A549 (cell line): ENCODE data around the gene AHCY. TPM values are rescaled to one million over a fixed set of nuclear protein-coding genes. Genes with fewer than 3 reads are reported as not detected.
"Not testable (repeated sequence)": the region's sequence is repeated elsewhere in the genome, so short reads cannot be mapped to it uniquely, and the experiment has no call there.

Source experiments
- ATAC-seq, 2 experiments: fragments of 200-7000 bp in 1 of 2; fragments of >200 bp in 1 of 2; cut with Nextera tagmentation in 1 of 2; cut with Tn5 transposase in 1 of 2; 3 replicates each; pipeline versions ENCODE4 v1.8.0 to v1.9.1; 2018 to 2020; ENCODE audit warnings: mild to moderate bottlenecking in 1 of 2, moderate library complexity in 1 of 2
- CTCF ChIA-PET: fragments of 300-600 bp; sonication (Branson Sonifier 250); formaldehyde crosslinking; extraction: SDS; loops from one replicate; lab custom pipeline; 2021; ENCODE audit warnings: antibody characterized with exemption, inconsistent platforms; lab: Yijun Ruan, JAX
- POLR2A ChIA-PET: fragments of 350-600 bp; formaldehyde crosslinking; extraction: SDS; loops from one replicate; lab custom pipeline; 2021; ENCODE audit warnings: antibody characterized with exemption, inconsistent platforms; lab: Yijun Ruan, JAX
- DNase-seq, 2 experiments: peaks; one replicate each; pipeline versions ENCODE4 v3.0.0 to v3.0.0-alpha.2; 2011 to 2016; ENCODE audit warnings: low read depth in 1 of 2, low spot score in 1 of 2
- FAIRE-seq: peaks from 2 replicates; lab custom pipeline; 2011; peaks lifted over from hg19 to GRCh38; lab: Jason Lieb, UNC
- H3K27ac ChIP-seq, 2 experiments: fragments of >200 bp; sonication (Bioruptor Twin); formaldehyde crosslinking; 3 replicates each; pipeline ENCODE4 v1.5.1; 2016 to 2017
- H3K4me1 ChIP-seq: fragments of >200 bp; sonication (Bioruptor Twin); formaldehyde crosslinking; 3 replicates; pipeline ENCODE4 v1.6.1; 2016
- H3K4me2 ChIP-seq: fragments of >200 bp; sonication (Bioruptor Twin); formaldehyde crosslinking; 3 replicates; pipeline ENCODE4 v1.6.1; 2016
- H3K4me3 ChIP-seq: fragments of >200 bp; sonication (Bioruptor Twin); formaldehyde crosslinking; 3 replicates; pipeline ENCODE4 v1.5.1; 2016
- H3K9me3 ChIP-seq: fragments of >200 bp; sonication (Bioruptor Twin); formaldehyde crosslinking; 3 replicates; pipeline ENCODE4 v1.6.1; 2016
- CEBPB ChIP-seq, 2 experiments: fragments of >200 bp in 1 of 2; sonication (Bioruptor Twin) in 1 of 2; formaldehyde crosslinking in 1 of 2; IDR thresholded peaks; 2 replicates each; pipeline ENCODE4 v1.6.1; 2012 to 2016
- CHD2 ChIP-seq: fragments of 150-350 bp; IDR thresholded peaks from 2 replicates; pipeline ENCODE4 v1.6.1; 2014; ENCODE audit warnings: low read length; ENCODE audit not compliant: partially characterized antibody
- CHD4 ChIP-seq: fragments of 200-600 bp; sonication (generic); IDR thresholded peaks from 2 replicates; pipeline ENCODE4 v1.6.1; 2016; ENCODE audit warnings: antibody characterized with exemption, mild to moderate bottlenecking, borderline replicate concordance
- GATA3 ChIP-seq: IDR thresholded peaks from 2 replicates; pipeline ENCODE4 v1.6.1; 2012; ENCODE audit warnings: borderline replicate concordance
- MAFK ChIP-seq: fragments of 450-650 bp; IDR thresholded peaks from 2 replicates; pipeline ENCODE4 v1.6.1; 2014; ENCODE audit not compliant: partially characterized antibody
- POLR2A ChIP-seq: IDR thresholded peaks from 2 replicates; pipeline ENCODE4 v1.6.1; 2012; ENCODE audit warnings: mild to moderate bottlenecking, low read length
- RAD21 ChIP-seq, 2 experiments: fragments of >200 bp in 1 of 2; sonication (Bioruptor Twin) in 1 of 2; formaldehyde crosslinking in 1 of 2; IDR thresholded peaks in 1 of 2; conservative IDR thresholded peaks in 1 of 2; 2 replicates in 1 of 2; 3 replicates in 1 of 2; pipeline ENCODE4 v1.6.1; 2012 to 2018; ENCODE audit warnings: inconsistent platforms in 1 of 2
- SREBF2 ChIP-seq: fragments of 450-650 bp; IDR thresholded peaks from 2 replicates; pipeline ENCODE4 v1.6.1; 2014; ENCODE audit warnings: mild to moderate bottlenecking, moderate library complexity
- TFCP2L1 ChIP-seq: fragments of 250-450 bp; sonication (Bioruptor Pico); IDR thresholded peaks from 2 replicates; pipeline ENCODE4 v1.5.0; 2021; ENCODE audit warnings: mild to moderate bottlenecking
- ZNF302 ChIP-seq: fragments of 250-450 bp; sonication (Bioruptor Pico); IDR thresholded peaks from 2 replicates; pipeline ENCODE4 v1.9.0; 2021; ENCODE audit warnings: inconsistent platforms, mild to moderate bottlenecking, moderate library complexity
- WGBS: methylation state at CpG from one replicate; pipeline ENCODE4 v1.1.6; 2017; ENCODE audit errors: missing lambda C conversion rate; 5-methylcytosine and 5-hydroxymethylcytosine counted together
- polyA plus RNA-seq, 4 experiments: library from polyadenylated mRNA; depleted of rRNA in 3 of 4; stranded (reverse); fragments of >200 nt; fragmentation: RNase III in 1 of 4; extraction: RNeasy Plus Mini Kit Qiagen cat#74134 plus additional on column Dnase treatment in 1 of 4; gene quantifications; 2 replicates in 3 of 4; 3 replicates in 1 of 4; pipeline ENCODE4 v1.2.3, GENCODE V29; 2011 to 2017
- TF ChIP-seq, protein P1 (sequence below): fragments of 150-350 bp; IDR thresholded peaks from 2 replicates; pipeline ENCODE4 v1.6.1; 2014; ENCODE audit warnings: low read depth, mild to moderate bottlenecking, low read length
- TF ChIP-seq, protein P2 (sequence below): IDR thresholded peaks from 2 replicates; pipeline ENCODE4 v1.6.1; 2012
- TF ChIP-seq, protein P3 (sequence below): fragments of >200 bp; sonication (Bioruptor Twin); formaldehyde crosslinking; IDR thresholded peaks from 3 replicates; pipeline ENCODE4 v1.6.1; 2016

The AHCY gene
- polyA plus RNA-seq, 2 of the 4 experiments (the other 2 are of a cell fraction), result 274 to 290 TPM

DNA sequence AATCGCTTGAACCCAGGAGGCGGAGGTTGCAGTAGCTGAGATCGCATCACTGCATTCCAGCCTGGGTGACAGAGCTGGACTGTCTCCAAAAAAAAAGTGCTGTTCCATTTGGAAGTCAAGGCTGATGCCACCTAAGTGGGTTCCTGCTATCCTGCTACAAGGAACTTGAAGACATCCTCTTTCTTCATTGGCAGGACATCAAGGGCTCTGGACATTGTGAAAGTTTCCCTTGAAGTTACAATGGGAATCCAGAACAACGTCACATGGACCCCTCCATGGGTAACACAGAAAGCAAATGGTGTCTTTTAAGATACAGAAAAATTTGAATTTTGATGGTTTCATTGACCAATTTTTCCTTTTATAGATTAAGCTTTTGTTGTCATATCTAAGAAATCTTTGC is 44.4 kb upstream of the AHCY start:
- no peaks in the 10 kb centered on the region for H3K9me3 ChIP-seq
- CTCF ChIA-PET, result interaction anchor here (0.7 to 1.5 kb wide), 2 partner anchors 35 to 95 kb away, joined by 4 to 5 read pairs; no protein-coding TSS in a partner anchor
- ATAC-seq (no peak), FAIRE-seq (no peak), DNase-seq (no peak)
- no peak overlapping the region for H3K27ac ChIP-seq
- peaks cover 24% of the 10 kb centered on the region for H3K4me1 ChIP-seq
- 90% methylated on average over 4 of the region's 4 CpGs for WGBS
- no peak overlapping the region for H3K4me2 ChIP-seq
- H3K4me3 ChIP-seq, result no peak overlapping the region
- POLR2A ChIA-PET, result interaction anchor here (2.8 kb wide), 1 partner anchor 15 kb away, joined by 8 read pairs; the partner anchor contains the start of gene ITCH
- TF ChIP-seq, protein P1, sequence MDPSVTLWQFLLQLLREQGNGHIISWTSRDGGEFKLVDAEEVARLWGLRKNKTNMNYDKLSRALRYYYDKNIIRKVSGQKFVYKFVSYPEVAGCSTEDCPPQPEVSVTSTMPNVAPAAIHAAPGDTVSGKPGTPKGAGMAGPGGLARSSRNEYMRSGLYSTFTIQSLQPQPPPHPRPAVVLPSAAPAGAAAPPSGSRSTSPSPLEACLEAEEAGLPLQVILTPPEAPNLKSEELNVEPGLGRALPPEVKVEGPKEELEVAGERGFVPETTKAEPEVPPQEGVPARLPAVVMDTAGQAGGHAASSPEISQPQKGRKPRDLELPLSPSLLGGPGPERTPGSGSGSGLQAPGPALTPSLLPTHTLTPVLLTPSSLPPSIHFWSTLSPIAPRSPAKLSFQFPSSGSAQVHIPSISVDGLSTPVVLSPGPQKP, result no peak
- TF ChIP-seq MAFK (no peak), GATA3 (no peak), POLR2A (no peak), CHD4 (no peak), TFCP2L1 (no peak)
- TF ChIP-seq, protein P2, sequence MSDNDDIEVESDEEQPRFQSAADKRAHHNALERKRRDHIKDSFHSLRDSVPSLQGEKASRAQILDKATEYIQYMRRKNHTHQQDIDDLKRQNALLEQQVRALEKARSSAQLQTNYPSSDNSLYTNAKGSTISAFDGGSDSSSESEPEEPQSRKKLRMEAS, result no peak

DNA sequence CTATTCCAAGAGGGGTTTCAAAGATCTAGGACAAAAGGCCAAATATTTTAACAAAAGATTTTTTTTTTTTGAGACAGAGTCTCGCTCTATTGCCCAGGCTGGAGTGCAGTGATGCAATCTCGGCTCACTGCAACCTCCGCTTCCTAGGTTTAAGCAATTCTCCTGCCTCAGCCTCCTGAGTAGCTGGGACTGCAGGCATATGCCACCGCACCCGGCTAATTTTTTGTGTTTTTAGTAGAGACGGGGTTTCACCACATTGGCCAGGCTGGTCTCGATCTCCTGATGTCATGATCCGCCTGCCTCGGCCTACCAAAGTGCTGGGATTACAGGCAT is 43.3 kb upstream of the AHCY start:
- POLR2A ChIA-PET, result interaction anchor here (0.7 to 2.8 kb wide), 2 partner anchors 13 to 16 kb away, joined by 4 to 8 read pairs; partner anchors contain the start of gene ITCH
- CTCF ChIA-PET, result interaction anchor here (0.6 to 2.2 kb wide), 4 partner anchors 10 to 329 kb away, joined by 3 to 7 read pairs (median 3); no protein-coding TSS in a partner anchor
- H3K4me1 ChIP-seq, result peaks cover 24% of the 10 kb centered on the region
- not testable (repeated sequence) for FAIRE-seq, H3K4me2 ChIP-seq, H3K27ac ChIP-seq, H3K9me3 ChIP-seq, H3K4me3 ChIP-seq, ATAC-seq, DNase-seq
- WGBS, result 95% methylated on average over 9 of the region's 9 CpGs

DNA sequence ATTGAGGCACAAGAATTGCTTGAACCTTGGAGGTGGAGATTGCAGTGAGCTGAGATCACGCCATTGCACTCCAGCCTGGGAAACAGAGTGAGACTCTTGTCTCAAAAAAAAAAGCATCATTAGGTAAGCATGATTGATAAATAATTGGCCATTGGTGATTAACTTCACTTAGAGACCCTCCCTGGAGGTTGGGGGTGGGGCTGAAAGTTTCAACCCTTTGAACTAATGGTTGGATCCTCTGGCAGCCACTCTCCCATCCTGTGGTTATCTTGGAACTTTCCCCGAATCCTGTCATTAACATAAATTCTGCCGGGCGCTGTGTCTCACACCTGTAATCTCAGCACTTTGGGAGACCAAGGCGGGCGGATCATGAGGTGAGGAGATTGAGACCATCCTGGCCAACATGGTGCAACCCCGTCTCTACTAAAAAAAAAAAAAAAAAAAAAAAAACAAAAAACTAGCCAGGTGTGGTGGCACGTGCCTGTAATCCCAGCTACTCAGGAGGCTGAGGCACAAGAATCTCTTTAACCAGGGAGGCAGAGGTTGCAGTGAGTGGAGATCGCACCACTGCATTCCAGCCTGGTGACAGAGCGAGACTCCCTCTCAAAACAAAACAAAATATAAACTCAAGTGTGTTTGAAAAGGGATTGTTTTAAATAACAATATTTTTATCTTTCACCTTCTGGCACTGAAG is 42.8 kb upstream of the AHCY start:
- not testable (repeated sequence) for H3K27ac ChIP-seq, H3K4me2 ChIP-seq, ATAC-seq, DNase-seq, H3K4me3 ChIP-seq, H3K9me3 ChIP-seq, FAIRE-seq
- peaks cover 24% of the 10 kb centered on the region for H3K4me1 ChIP-seq
- WGBS, result 77% methylated on average over 10 of the region's 10 CpGs
- ChIA-PET CTCF (interaction anchor here (0.8 to 2.2 kb wide), 3 partner anchors 9 to 33 kb away, joined by 3 to 7 read pairs (median 3); no protein-coding TSS in a partner anchor), POLR2A (interaction anchor here (0.7 to 2.8 kb wide), 2 partner anchors 12 to 17 kb away, joined by 4 to 8 read pairs; partner anchors contain the start of gene ITCH)

DNA sequence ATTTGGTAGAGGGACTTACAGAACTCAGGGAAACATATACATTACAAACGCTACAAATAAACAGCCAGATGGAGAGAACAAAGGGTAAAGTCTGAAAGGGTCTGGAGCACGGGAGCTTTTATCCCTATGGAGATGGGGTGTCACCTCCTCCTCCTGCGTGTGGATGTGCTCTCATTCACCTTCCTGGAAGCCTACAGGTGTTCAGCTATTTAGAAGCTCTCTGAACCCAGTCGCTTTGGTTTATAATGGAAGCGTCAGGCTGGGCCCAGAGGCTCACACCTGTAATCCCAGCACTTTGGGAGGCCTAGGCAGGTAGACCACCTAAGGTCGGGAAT is 42.2 kb upstream of the AHCY start:
- CTCF ChIA-PET, result interaction anchor here (1.3 to 2.2 kb wide), 2 partner anchors 9 to 32 kb away, joined by 3 to 7 read pairs; no protein-coding TSS in a partner anchor
- H3K4me1 ChIP-seq, result peaks cover 24% of the 10 kb centered on the region

More for the DNA sequence above, 42.2 kb upstream of the AHCY start:
- POLR2A ChIA-PET, result no interaction called here
- no peak overlapping the region for H3K4me2 ChIP-seq
- 93% methylated on average over 6 of the region's 6 CpGs for WGBS
- ATAC-seq, result no peak
- TF ChIP-seq ZNF302 (CRISPR knock-in tag) (no peak), CHD2 (no peak), SREBF2 (no peak), CEBPB (IDR thresholded peaks at IDR 0.05) (no peak), RAD21 (conservative IDR thresholded peaks at IDR 0.05 in 1 of 2, IDR thresholded peaks at IDR 0.05 in 1 of 2) (no peak)
- TF ChIP-seq, protein P3, sequence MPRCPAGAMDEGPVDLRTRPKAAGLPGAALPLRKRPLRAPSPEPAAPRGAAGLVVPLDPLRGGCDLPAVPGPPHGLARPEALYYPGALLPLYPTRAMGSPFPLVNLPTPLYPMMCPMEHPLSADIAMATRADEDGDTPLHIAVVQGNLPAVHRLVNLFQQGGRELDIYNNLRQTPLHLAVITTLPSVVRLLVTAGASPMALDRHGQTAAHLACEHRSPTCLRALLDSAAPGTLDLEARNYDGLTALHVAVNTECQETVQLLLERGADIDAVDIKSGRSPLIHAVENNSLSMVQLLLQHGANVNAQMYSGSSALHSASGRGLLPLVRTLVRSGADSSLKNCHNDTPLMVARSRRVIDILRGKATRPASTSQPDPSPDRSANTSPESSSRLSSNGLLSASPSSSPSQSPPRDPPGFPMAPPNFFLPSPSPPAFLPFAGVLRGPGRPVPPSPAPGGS, result no peak
- TF ChIP-seq, protein P1, result no peak
- FAIRE-seq, result no peak
- H3K4me3 ChIP-seq, result no peak overlapping the region
- H3K9me3 ChIP-seq, result no peaks in the 10 kb centered on the region
- H3K27ac ChIP-seq, result no peak overlapping the region
- DNase-seq, result no peak
